GM12878 (cell line): ENCODE data around the gene CANT1. TPM values are rescaled to one million over a fixed set of nuclear protein-coding genes. Genes with fewer than 3 reads are reported as not detected.

Experiments used
- CREB1 ChIP-seq: IDR thresholded peaks from 2 replicates; pipeline ENCODE4 v1.6.1; 2012; ENCODE audit warnings: low read depth, mild to moderate bottlenecking, inconsistent platforms
- ETV6 ChIP-seq, 2 experiments: fragments of 450-650 bp in 1 of 2; IDR thresholded peaks in 1 of 2; conservative IDR thresholded peaks in 1 of 2; 2 replicates each; pipeline ENCODE4 v1.6.1; 2014; ENCODE audit warnings: antibody characterized with exemption in 1 of 2, borderline replicate concordance in 1 of 2, low read depth in 1 of 2, mild to moderate bottlenecking in 1 of 2, moderate library complexity in 1 of 2
- IKZF2 ChIP-seq, 2 experiments: fragments of 450-650 bp; IDR thresholded peaks; 2 replicates each; pipeline ENCODE4 v1.6.1; 2017; ENCODE audit warnings: mild to moderate bottlenecking in 2 of 2, moderate library complexity in 2 of 2
- MYC ChIP-seq: IDR thresholded peaks from 2 replicates; pipeline ENCODE4 v1.6.1; 2011; ENCODE audit warnings: mild to moderate bottlenecking, low read length, moderate library complexity, inconsistent platforms; ENCODE audit not compliant: insufficient read depth, insufficient replicate concordance, insufficient read length, severe bottlenecking
- PML ChIP-seq: IDR thresholded peaks from 2 replicates; pipeline ENCODE4 v1.6.1; 2012; ENCODE audit warnings: low read length, inconsistent platforms
- POLR2AphosphoS2 ChIP-seq: IDR thresholded peaks from 2 replicates; pipeline ENCODE4 v1.6.1; 2011; ENCODE audit warnings: low read depth, mild to moderate bottlenecking, low read length, improper control_type of control experiment, moderate library complexity
- RAD51 ChIP-seq: fragments of 450-650 bp; IDR thresholded peaks from 2 replicates; pipeline ENCODE4 v1.6.1; 2016; ENCODE audit warnings: moderate library complexity, mild to moderate bottlenecking, inconsistent platforms
- RB1 ChIP-seq: fragments of 450-650 bp; formaldehyde crosslinking; IDR thresholded peaks from 2 replicates; pipeline ENCODE4 v1.6.1; 2017; ENCODE audit warnings: mild to moderate bottlenecking, borderline replicate concordance
- RELA ChIP-seq: fragments of 450-650 bp; IDR thresholded peaks from 2 replicates; pipeline ENCODE4 v1.8.0; 2014; ENCODE audit warnings: borderline replicate concordance; ENCODE audit not compliant: partially characterized antibody
- TBL1XR1 ChIP-seq: IDR thresholded peaks from 2 replicates; pipeline ENCODE4 v1.6.1; 2012; ENCODE audit warnings: low read depth, low read length, improper control_type of control experiment
- WRNIP1 ChIP-seq: IDR thresholded peaks from 2 replicates; pipeline ENCODE4 v1.6.1; 2011; ENCODE audit warnings: low read depth, low read length, improper control_type of control experiment, borderline replicate concordance
- polyA plus RNA-seq, 11 experiments: library from polyadenylated mRNA; depleted of rRNA in 4 of 11; unstranded in 6 of 11; stranded (reverse) in 5 of 11; fragments of >200 nt; fragmentation: Nextera tagmentation in 4 of 11; fragmentation: Illumina TruSeq in 1 of 11; extraction: Ambion mirVana in 4 of 11; extraction: Trizol in 1 of 11; gene quantifications; 1 replicate in 1 of 11; 2 replicates in 10 of 11; pipeline versions ENCODE4 v1.2.1 to v1.2.3, GENCODE V29; 2011 to 2016; ENCODE audit warnings: inconsistent platforms in 2 of 11, missing spikeins in 2 of 11, low read depth in 1 of 11
- total RNA-seq, 4 experiments: library from RNA; depleted of rRNA in 3 of 4; stranded (reverse); fragments of >200 nt in 3 of 4; fragmentation: Illumina TruSeq in 1 of 4; extraction: Trizol in 1 of 4; gene quantifications; 2 replicates each; pipeline versions ENCODE4 v1.2.1 to v1.2.3, GENCODE V29; 2013 to 2021
- TF ChIP-seq, protein P1 (sequence below): IDR thresholded peaks from 2 replicates; pipeline ENCODE4 v1.6.1; 2011; ENCODE audit warnings: borderline replicate concordance, low read depth, mild to moderate bottlenecking, moderate library complexity, low read length; ENCODE audit not compliant: insufficient read depth, poor library complexity, severe bottlenecking
- TF ChIP-seq, protein P2 (sequence below): fragments of 450-650 bp; IDR thresholded peaks from 2 replicates; pipeline ENCODE4 v1.6.1; 2017; ENCODE audit warnings: borderline replicate concordance
- TF ChIP-seq, protein P3 (sequence below): fragments of 150-350 bp; IDR thresholded peaks from 2 replicates; pipeline ENCODE4 v1.6.1; 2016; ENCODE audit warnings: low read depth, low read length
- TF ChIP-seq, protein P4 (sequence below): IDR thresholded peaks from 2 replicates; pipeline ENCODE4 v1.6.1; 2012; ENCODE audit warnings: low read length, inconsistent platforms
- TF ChIP-seq, protein P5 (sequence below): fragments of 450-650 bp; IDR thresholded peaks from 2 replicates; pipeline ENCODE4 v1.6.1; 2017; ENCODE audit warnings: low read depth, mild to moderate bottlenecking, moderate library complexity

Gene CANT1
- total and polyA plus RNA-seq, 10 of the 15 experiments (the other 5 are each of a cell fraction or from before 2014, with no cell fraction given) = 2.2 to 59.2 (median 20.2) TPM

DNA sequence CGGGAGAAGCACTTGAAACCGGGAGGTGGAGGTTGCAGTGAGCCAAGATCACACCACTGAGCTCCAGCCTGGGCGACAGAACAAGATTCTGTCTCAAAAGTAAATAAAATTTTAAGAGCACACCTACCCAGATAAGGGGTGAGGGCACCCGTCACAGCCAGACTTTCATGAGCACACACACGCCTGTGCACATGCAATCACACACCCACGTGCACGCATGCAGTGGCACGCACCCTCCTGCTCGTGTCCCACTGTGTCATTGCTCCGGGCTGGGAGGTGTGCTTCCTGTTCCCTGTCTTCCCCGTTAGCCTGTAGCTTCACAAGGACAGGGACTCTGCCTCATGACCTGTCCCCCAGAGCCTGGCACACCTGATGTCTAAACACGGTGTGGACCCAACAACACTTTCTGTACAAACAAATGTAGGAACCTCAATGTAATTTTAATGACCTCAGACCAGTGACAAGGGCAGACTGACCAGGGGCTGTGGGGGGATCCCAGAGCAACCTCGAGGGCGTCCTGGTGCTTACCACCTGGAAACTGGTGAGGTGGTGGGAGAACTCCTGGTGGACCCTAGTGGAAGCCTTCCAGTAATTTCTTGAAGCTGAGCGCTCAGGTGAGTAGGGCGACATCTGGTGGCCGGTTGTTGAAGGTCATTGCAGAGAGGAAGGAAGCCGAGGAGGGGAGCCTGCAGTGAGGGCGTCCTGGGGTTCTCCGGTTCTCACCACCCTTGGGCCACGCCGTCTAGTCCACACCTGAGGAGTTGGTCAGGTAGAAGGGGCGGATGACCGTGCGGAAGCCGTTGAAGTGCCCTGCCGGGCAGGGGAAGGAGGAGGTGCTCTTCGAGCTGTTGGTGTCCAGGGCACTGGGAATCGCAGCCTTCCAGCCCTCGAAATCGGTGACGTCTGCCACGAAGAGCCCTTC is 38.5 kb downstream of the CANT1 start (continued):
- TF ChIP-seq RB1 (no peak), IKZF2 (IDR thresholded peaks at IDR 0.05) (no peak), ETV6 (conservative IDR thresholded peaks at IDR 0.05 in 1 of 2, IDR thresholded peaks at IDR 0.05 in 1 of 2; ENCODE audit: borderline replicate concordance in 1 of 2, low read depth in 1 of 2) (no peak), TBL1XR1 (no peak), MYC (no peak), CREB1 (no peak), POLR2AphosphoS2 (no peak), RELA (no peak), WRNIP1 (no peak), RAD51 (no peak), PML (no peak)
- TF ChIP-seq, protein P1, sequence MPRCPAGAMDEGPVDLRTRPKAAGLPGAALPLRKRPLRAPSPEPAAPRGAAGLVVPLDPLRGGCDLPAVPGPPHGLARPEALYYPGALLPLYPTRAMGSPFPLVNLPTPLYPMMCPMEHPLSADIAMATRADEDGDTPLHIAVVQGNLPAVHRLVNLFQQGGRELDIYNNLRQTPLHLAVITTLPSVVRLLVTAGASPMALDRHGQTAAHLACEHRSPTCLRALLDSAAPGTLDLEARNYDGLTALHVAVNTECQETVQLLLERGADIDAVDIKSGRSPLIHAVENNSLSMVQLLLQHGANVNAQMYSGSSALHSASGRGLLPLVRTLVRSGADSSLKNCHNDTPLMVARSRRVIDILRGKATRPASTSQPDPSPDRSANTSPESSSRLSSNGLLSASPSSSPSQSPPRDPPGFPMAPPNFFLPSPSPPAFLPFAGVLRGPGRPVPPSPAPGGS = no peak
- TF ChIP-seq, protein P2, sequence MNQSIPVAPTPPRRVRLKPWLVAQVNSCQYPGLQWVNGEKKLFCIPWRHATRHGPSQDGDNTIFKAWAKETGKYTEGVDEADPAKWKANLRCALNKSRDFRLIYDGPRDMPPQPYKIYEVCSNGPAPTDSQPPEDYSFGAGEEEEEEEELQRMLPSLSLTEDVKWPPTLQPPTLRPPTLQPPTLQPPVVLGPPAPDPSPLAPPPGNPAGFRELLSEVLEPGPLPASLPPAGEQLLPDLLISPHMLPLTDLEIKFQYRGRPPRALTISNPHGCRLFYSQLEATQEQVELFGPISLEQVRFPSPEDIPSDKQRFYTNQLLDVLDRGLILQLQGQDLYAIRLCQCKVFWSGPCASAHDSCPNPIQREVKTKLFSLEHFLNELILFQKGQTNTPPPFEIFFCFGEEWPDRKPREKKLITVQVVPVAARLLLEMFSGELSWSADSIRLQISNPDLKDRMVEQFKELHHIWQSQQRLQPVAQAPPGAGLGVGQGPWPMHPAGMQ = no peak
- TF ChIP-seq, protein P3, sequence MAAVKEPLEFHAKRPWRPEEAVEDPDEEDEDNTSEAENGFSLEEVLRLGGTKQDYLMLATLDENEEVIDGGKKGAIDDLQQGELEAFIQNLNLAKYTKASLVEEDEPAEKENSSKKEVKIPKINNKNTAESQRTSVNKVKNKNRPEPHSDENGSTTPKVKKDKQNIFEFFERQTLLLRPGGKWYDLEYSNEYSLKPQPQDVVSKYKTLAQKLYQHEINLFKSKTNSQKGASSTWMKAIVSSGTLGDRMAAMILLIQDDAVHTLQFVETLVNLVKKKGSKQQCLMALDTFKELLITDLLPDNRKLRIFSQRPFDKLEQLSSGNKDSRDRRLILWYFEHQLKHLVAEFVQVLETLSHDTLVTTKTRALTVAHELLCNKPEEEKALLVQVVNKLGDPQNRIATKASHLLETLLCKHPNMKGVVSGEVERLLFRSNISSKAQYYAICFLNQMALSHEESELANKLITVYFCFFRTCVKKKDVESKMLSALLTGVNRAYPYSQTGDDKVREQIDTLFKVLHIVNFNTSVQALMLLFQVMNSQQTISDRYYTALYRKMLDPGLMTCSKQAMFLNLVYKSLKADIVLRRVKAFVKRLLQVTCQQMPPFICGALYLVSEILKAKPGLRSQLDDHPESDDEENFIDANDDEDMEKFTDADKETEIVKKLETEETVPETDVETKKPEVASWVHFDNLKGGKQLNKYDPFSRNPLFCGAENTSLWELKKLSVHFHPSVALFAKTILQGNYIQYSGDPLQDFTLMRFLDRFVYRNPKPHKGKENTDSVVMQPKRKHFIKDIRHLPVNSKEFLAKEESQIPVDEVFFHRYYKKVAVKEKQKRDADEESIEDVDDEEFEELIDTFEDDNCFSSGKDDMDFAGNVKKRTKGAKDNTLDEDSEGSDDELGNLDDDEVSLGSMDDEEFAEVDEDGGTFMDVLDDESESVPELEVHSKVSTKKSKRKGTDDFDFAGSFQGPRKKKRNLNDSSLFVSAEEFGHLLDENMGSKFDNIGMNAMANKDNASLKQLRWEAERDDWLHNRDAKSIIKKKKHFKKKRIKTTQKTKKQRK = no peak
- TF ChIP-seq, protein P4, sequence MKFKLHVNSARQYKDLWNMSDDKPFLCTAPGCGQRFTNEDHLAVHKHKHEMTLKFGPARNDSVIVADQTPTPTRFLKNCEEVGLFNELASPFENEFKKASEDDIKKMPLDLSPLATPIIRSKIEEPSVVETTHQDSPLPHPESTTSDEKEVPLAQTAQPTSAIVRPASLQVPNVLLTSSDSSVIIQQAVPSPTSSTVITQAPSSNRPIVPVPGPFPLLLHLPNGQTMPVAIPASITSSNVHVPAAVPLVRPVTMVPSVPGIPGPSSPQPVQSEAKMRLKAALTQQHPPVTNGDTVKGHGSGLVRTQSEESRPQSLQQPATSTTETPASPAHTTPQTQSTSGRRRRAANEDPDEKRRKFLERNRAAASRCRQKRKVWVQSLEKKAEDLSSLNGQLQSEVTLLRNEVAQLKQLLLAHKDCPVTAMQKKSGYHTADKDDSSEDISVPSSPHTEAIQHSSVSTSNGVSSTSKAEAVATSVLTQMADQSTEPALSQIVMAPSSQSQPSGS = no peak
- TF ChIP-seq, protein P5, sequence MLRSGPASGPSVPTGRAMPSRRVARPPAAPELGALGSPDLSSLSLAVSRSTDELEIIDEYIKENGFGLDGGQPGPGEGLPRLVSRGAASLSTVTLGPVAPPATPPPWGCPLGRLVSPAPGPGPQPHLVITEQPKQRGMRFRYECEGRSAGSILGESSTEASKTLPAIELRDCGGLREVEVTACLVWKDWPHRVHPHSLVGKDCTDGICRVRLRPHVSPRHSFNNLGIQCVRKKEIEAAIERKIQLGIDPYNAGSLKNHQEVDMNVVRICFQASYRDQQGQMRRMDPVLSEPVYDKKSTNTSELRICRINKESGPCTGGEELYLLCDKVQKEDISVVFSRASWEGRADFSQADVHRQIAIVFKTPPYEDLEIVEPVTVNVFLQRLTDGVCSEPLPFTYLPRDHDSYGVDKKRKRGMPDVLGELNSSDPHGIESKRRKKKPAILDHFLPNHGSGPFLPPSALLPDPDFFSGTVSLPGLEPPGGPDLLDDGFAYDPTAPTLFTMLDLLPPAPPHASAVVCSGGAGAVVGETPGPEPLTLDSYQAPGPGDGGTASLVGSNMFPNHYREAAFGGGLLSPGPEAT = no peak
